IMR-90 (cell line): ENCODE data around the gene ZNF692. TPM values are rescaled to one million over a fixed set of nuclear protein-coding genes. Genes with fewer than 3 reads are reported as not detected.

Source experiments
- ATAC-seq: fragments of 200-7000 bp; cut with Tn5 transposase; 2 replicates; pipeline ENCODE4 v1.9.1; 2020; ENCODE audit warnings: low read depth, mild to moderate bottlenecking, moderate library complexity
- BruUV-seq: library from RNA; stranded (reverse); fragments of 400-500 nt; replicated peaks from 2 replicates; lab custom pipeline; 2021; lab: Mats Ljungman, UMichigan
- CTCF ChIA-PET: fragments of 300-600 bp; formaldehyde crosslinking; extraction: SDS; loops from one replicate; lab custom pipeline; 2021; ENCODE audit warnings: antibody characterized with exemption; lab: Yijun Ruan, JAX
- POLR2A ChIA-PET: fragments of 300-600 bp; sonication (Branson Sonifier 250); formaldehyde crosslinking; loops from one replicate; lab custom pipeline; 2022; ENCODE audit warnings: antibody characterized with exemption; ENCODE audit not compliant: unreplicated experiment; lab: Charles Lee
- DNase-seq: peaks from one replicate; pipeline ENCODE4 v3.0.0; 2013
- H2AFZ ChIP-seq: replicated peaks from 2 replicates; pipeline ENCODE3; 2013; ENCODE audit warnings: low read length, mild to moderate bottlenecking; ENCODE audit not compliant: poor library complexity
- H2AK5ac ChIP-seq: 2 replicates; pipeline ENCODE4 v1.6.1; 2013; ENCODE audit warnings: low read depth, low read length, inconsistent platforms
- H2AK9ac ChIP-seq: replicated peaks from 2 replicates; pipeline ENCODE3; 2013; ENCODE audit warnings: mild to moderate bottlenecking, low read depth, low read length, moderate library complexity; ENCODE audit not compliant: poor library complexity
- H2BK120ac ChIP-seq: 2 replicates; pipeline ENCODE4 v1.6.1; 2013; ENCODE audit warnings: low read depth, low read length, inconsistent platforms
- H2BK15ac ChIP-seq: 3 replicates; pipeline ENCODE4 v1.6.1; 2013; ENCODE audit warnings: low read depth, low read length, inconsistent platforms
- H2BK20ac ChIP-seq: 2 replicates; pipeline ENCODE4 v1.6.1; 2013; ENCODE audit warnings: low read depth, mild to moderate bottlenecking, inconsistent platforms, low read length, moderate library complexity
- H2BK5ac ChIP-seq: 2 replicates; pipeline ENCODE4 v1.6.1; 2013; ENCODE audit warnings: mild to moderate bottlenecking, low read depth, low read length, inconsistent platforms; ENCODE audit not compliant: poor library complexity, severe bottlenecking
- H3K14ac ChIP-seq: replicated peaks from 2 replicates; pipeline ENCODE4 v1.6.1; 2013; ENCODE audit warnings: low read depth, low read length, inconsistent platforms
- H3K18ac ChIP-seq: 2 replicates; pipeline ENCODE4 v1.6.1; 2013; ENCODE audit warnings: low read depth, low read length, control low read depth
- H3K23ac ChIP-seq: 2 replicates; pipeline ENCODE4 v1.6.1; 2013; ENCODE audit warnings: low read depth, low read length, inconsistent platforms
- H3K27ac ChIP-seq: 2 replicates; pipeline ENCODE4 v1.5.1; 2013; ENCODE audit warnings: mild to moderate bottlenecking, control low read depth, low read length; ENCODE audit not compliant: insufficient read depth
- H3K27me3 ChIP-seq: 2 replicates; pipeline ENCODE4 v1.6.1; 2013; ENCODE audit warnings: low read length; ENCODE audit not compliant: control insufficient read depth, insufficient read depth
- H3K36me3 ChIP-seq: 2 replicates; pipeline ENCODE4 v1.6.1; 2013; ENCODE audit warnings: low read length, mixed read lengths; ENCODE audit not compliant: control insufficient read depth, insufficient read depth
- H3K4ac ChIP-seq: 2 replicates; pipeline ENCODE4 v1.6.1; 2013; ENCODE audit warnings: low read depth, low read length, inconsistent platforms
- H3K4me1 ChIP-seq: 2 replicates; pipeline ENCODE4 v1.6.1; 2013; ENCODE audit warnings: low read length, mixed read lengths; ENCODE audit not compliant: control insufficient read depth, insufficient read depth
- H3K4me2 ChIP-seq: 2 replicates; pipeline ENCODE4 v1.6.1; 2013; ENCODE audit warnings: low read depth, mild to moderate bottlenecking, control low read depth, low read length, moderate library complexity
- H3K4me3 ChIP-seq: 2 replicates; pipeline ENCODE4 v1.5.1; 2013; ENCODE audit warnings: low read depth, mild to moderate bottlenecking, control low read depth, low read length, moderate library complexity; ENCODE audit not compliant: insufficient read depth
- H3K56ac ChIP-seq: 2 replicates; pipeline ENCODE4 v1.6.1; 2013; ENCODE audit warnings: low read length, inconsistent platforms; ENCODE audit not compliant: insufficient read depth; ENCODE audit errors: extremely low read depth
- H3K79me1 ChIP-seq, 2 experiments: 2 replicates each; pipeline ENCODE4 v1.6.1; 2013; ENCODE audit warnings: low read length in 2 of 2, inconsistent platforms in 1 of 2, low read depth in 1 of 2
- H3K9ac ChIP-seq: 2 replicates; pipeline ENCODE4 v1.6.1; 2013; ENCODE audit warnings: low read depth, low read length, control low read depth
- H3K9me1 ChIP-seq: 2 replicates; pipeline ENCODE4 v1.6.1; 2013; ENCODE audit warnings: low read length, inconsistent platforms; ENCODE audit not compliant: insufficient read depth
- H3K9me3 ChIP-seq: 2 replicates; pipeline ENCODE4 v1.6.1; 2013; ENCODE audit warnings: low read length; ENCODE audit not compliant: control insufficient read depth, insufficient read depth
- H4K20me1 ChIP-seq: 2 replicates; pipeline ENCODE4 v1.6.1; 2013; ENCODE audit warnings: low read length, inconsistent platforms; ENCODE audit not compliant: insufficient read depth
- H4K5ac ChIP-seq: 2 replicates; pipeline ENCODE4 v1.6.1; 2013; ENCODE audit warnings: mild to moderate bottlenecking, low read depth, low read length, control low read depth
- H4K8ac ChIP-seq, 2 experiments: 2 replicates each; pipeline ENCODE4 v1.6.1; 2013; ENCODE audit warnings: low read depth in 2 of 2, low read length in 2 of 2, control low read depth in 1 of 2, inconsistent platforms in 1 of 2
- H4K91ac ChIP-seq: 2 replicates; pipeline ENCODE4 v1.6.1; 2013; ENCODE audit warnings: low read depth, low read length, inconsistent platforms; ENCODE audit not compliant: insufficient read depth
- CEBPB ChIP-seq: IDR thresholded peaks from 2 replicates; pipeline ENCODE4 v1.6.1; 2012; ENCODE audit warnings: low read depth, low read length, improper control_type of control experiment
- FOS ChIP-seq: fragments of 150-350 bp; IDR thresholded peaks from 2 replicates; pipeline ENCODE4 v1.6.1; 2016; ENCODE audit warnings: low read depth, low read length
- NFE2L2 ChIP-seq: fragments of 150-350 bp; IDR thresholded peaks from 2 replicates; pipeline ENCODE4 v1.6.1; 2016; ENCODE audit warnings: low read depth, mild to moderate bottlenecking, low read length
- RAD21 ChIP-seq: IDR thresholded peaks from 2 replicates; pipeline ENCODE4 v1.6.1; 2012; ENCODE audit warnings: low read length, improper control_type of control experiment
- SMC3 ChIP-seq: fragments of 150-350 bp; IDR thresholded peaks from 2 replicates; pipeline ENCODE4 v1.6.1; 2016; ENCODE audit warnings: low read depth, mild to moderate bottlenecking, antibody characterized with exemption, low read length, moderate library complexity
- WGBS, 2 experiments: methylation state at CpG; one replicate each; pipeline versions ENCODE4 v1.1.5 to v1.1.7; 2013; ENCODE audit warnings: missing lambda C conversion rate in 2 of 2; ENCODE audit not compliant: insufficient read length in 1 of 2; ENCODE audit errors: extremely low coverage in 2 of 2; 5-methylcytosine and 5-hydroxymethylcytosine counted together
- dilution Hi-C: fragments of 300-500 bp; cut with HindIII; formaldehyde crosslinking; loops from one replicate; pipeline ENCODE4 v1.14.3; 2018; ENCODE audit warnings: low sequenced_read_pairs; ENCODE audit not compliant: unreplicated experiment
- in situ Hi-C: fragments of 300-500 bp; cut with MboI; formaldehyde crosslinking; loops from 3 replicates; pipeline ENCODE4 v1.14.3; 2019; ENCODE audit warnings: low sequenced_read_pairs, inconsistent platforms, mixed read lengths
- intact Hi-C: fragments of 100-400 bp; cut with micrococcal nuclease; formaldehyde crosslinking; loops from 2 replicates; pipeline ENCODE4 v1.10.0; 2022
- polyA plus RNA-seq, 3 experiments: library from polyadenylated mRNA; depleted of rRNA; stranded (reverse); fragments of >200 nt; gene quantifications; 2 replicates each; pipeline ENCODE4 v1.2.3, GENCODE V29; 2012; ENCODE audit warnings: low replicate concordance in 1 of 3
- total RNA-seq: library from RNA; depleted of rRNA; stranded (reverse); fragments of >200 nt; gene quantifications from 2 replicates; pipeline ENCODE4 v1.2.3, GENCODE V29; 2012

The ZNF692 gene
- total and polyA plus RNA-seq, 2 of the 4 experiments (the other 2 are of a cell fraction), result 7.3 to 50.4 TPM

- Histone ChIP-seq H3K9me3 (no peaks in the 10 kb centered on the region), H3K9ac (no peak overlapping the region), H4K8ac (no peak overlapping the region), H3K14ac (no peak overlapping the region), H2BK15ac (no peak overlapping the region), H3K4me1 (no peaks in the 10 kb centered on the region), H2BK20ac (no peak overlapping the region), H4K91ac (no peak overlapping the region), H2BK5ac (no peak overlapping the region), H2AFZ (no peak overlapping the region), H3K27me3 (no peaks in the 10 kb centered on the region; the same call in none of the 2 replicates), H3K23ac (no peak overlapping the region), H4K20me1 (no peaks in the 10 kb centered on the region), H4K5ac (no peak overlapping the region), H3K79me1 (no peaks in the 10 kb centered on the region), H2BK120ac (no peak overlapping the region), H3K4ac (no peak overlapping the region), H3K27ac (no peak overlapping the region), H3K18ac (no peak overlapping the region), H3K4me2 (no peak overlapping the region), H3K4me3 (no peak overlapping the region), H2AK9ac (no peak overlapping the region), H3K9me1 (no peaks in the 10 kb centered on the region), H3K56ac (no peak overlapping the region), H3K36me3 (no peaks in the 10 kb centered on the region), H2AK5ac (no peak overlapping the region)
- dilution Hi-C loops, result no loop called here
- ATAC-seq (no peak), DNase-seq (no peak)
- in situ Hi-C loops, result no loop called here
- TF ChIP-seq SMC3, result no peak
- TF ChIP-seq FOS, result no peak
- no peak for TF ChIP-seq RAD21
- TF ChIP-seq CEBPB, result no peak
- TF ChIP-seq NFE2L2, result no peak
- intact Hi-C loops, result no loop called here
- ChIA-PET CTCF (no interaction called here), POLR2A (no interaction called here)
- 40% methylated on average over 1 of the region's 2 CpGs; no CpG with 5 or more reads in 1 of the 2 experiments for WGBS, 2 experiments
- no TSS peak for BruUV-seq
These were observed 42.7 kb upstream of the ZNF692 start for GRCh38 chr1:248901578-248901977.
